ENCODE measurements around the gene NUDCD3. TPM values are rescaled to one million over a fixed set of nuclear protein-coding genes. Genes with fewer than 3 reads are reported as not detected.

The NUDCD3 gene
- total RNA-seq, 1 experiment from 2014 or later, result 71.9 TPM

DNA sequence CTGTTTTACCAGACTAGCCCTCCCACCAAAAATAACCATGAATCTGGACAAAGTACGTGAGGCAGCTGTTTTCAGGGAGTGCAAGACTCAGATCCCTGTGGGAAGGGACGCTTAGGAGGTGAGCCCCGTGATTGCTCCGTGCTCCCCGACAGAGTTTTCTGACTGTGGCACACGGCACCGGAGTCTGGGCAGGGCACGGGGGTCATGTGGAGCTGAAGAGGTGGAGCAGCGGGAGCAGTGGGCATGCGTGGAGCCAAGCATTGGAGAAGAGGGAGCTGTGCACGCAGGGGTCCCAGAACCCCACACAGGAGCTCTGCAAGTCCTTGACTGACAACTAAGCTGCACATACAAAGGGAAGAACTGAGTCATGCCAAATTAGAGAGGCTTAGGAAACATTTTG is 154.0 kb downstream of the NUDCD3 start:
- TF ChIP-seq, protein P1, sequence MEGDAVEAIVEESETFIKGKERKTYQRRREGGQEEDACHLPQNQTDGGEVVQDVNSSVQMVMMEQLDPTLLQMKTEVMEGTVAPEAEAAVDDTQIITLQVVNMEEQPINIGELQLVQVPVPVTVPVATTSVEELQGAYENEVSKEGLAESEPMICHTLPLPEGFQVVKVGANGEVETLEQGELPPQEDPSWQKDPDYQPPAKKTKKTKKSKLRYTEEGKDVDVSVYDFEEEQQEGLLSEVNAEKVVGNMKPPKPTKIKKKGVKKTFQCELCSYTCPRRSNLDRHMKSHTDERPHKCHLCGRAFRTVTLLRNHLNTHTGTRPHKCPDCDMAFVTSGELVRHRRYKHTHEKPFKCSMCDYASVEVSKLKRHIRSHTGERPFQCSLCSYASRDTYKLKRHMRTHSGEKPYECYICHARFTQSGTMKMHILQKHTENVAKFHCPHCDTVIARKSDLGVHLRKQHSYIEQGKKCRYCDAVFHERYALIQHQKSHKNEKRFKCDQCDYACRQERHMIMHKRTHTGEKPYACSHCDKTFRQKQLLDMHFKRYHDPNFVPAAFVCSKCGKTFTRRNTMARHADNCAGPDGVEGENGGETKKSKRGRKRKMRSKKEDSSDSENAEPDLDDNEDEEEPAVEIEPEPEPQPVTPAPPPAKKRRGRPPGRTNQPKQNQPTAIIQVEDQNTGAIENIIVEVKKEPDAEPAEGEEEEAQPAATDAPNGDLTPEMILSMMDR (conservative IDR thresholded peaks at IDR 0.05), result no peak
- H3K27ac ChIP-seq (ENCODE audit: insufficient read length, low read depth, low read length), result no peak overlapping the region
- no peak overlapping the region for H2BK5ac ChIP-seq (ENCODE audit: insufficient read length, low read length)
- DNase-seq, result no peak
- Mint-ChIP-seq H3K36me3 (ENCODE audit: insufficient read depth in 1 of 3, low read depth in 3 of 3) (no peaks in the 10 kb centered on the region), H3K9me3 (no peaks in the 10 kb centered on the region), H3K4me3 (no peak overlapping the region), H3K4me1 (peaks cover 5 to 6% of the 10 kb centered on the region in 2 experiments; a peak in 3 of 4 replicates), H3K27ac (no peak overlapping the region), H3K27me3 (ENCODE audit: low read depth) (peaks cover 24% of the 10 kb centered on the region; the same call in 1 of the 2 replicates)
- WGBS (ENCODE audit: extremely low coverage, insufficient read length, low lambda C conversion rate), result no CpG with 5 or more reads among the region's 11 CpGs
- H3K79me2 ChIP-seq (ENCODE audit: insufficient read depth, low read length), result no peaks in the 10 kb centered on the region
- no peak overlapping the region for H2BK12ac ChIP-seq (ENCODE audit: insufficient read length, low read depth, low read length)
- H2BK20ac ChIP-seq (ENCODE audit: low read depth, low read length, poor library complexity, severe bottlenecking), result no peak overlapping the region
- no peak overlapping the region for H3K4ac ChIP-seq (ENCODE audit: low read depth, low read length)
- H4K20me1 ChIP-seq (ENCODE audit: control insufficient read depth, insufficient read depth, insufficient read length), result no peaks in the 10 kb centered on the region
- H3K14ac ChIP-seq (ENCODE audit: insufficient read depth, low read length), result no peak overlapping the region
- no peaks in the 10 kb centered on the region for H3K27me3 ChIP-seq (ENCODE audit: insufficient read depth, low read length)
- no peaks in the 10 kb centered on the region for H3K4me1 ChIP-seq (ENCODE audit: insufficient read depth, low read length)
- no peak overlapping the region for H3K9ac ChIP-seq (ENCODE audit: extremely low read depth, insufficient read length, low read length)
- no peak overlapping the region for H3K56ac ChIP-seq (ENCODE audit: insufficient read length, low read depth, low read length)
- H3K79me1 ChIP-seq (ENCODE audit: insufficient read depth, low read depth, low read length, poor library complexity, severe bottlenecking), result no peaks in the 10 kb centered on the region
- no peaks in the 10 kb centered on the region for H3K9me3 ChIP-seq (ENCODE audit: control insufficient read depth, low read depth, low read length)
- H2BK15ac ChIP-seq (ENCODE audit: low read depth, low read length), result no peak overlapping the region
- H3K23ac ChIP-seq (ENCODE audit: insufficient read length, low read depth, low read length), result no peak overlapping the region
- H3K4me2 ChIP-seq (ENCODE audit: insufficient read depth, insufficient read length, low read length), result no peak overlapping the region
- no peak overlapping the region for H4K5ac ChIP-seq (ENCODE audit: insufficient read length, low read depth, low read length)
- H2AFZ ChIP-seq (ENCODE audit: low read length), result no peak overlapping the region
- no peak overlapping the region for H4K8ac ChIP-seq (replicated peaks; ENCODE audit: insufficient read length, low read depth, low read length)
- no peak overlapping the region for H3T11ph ChIP-seq (ENCODE audit: low read length)
- H4K91ac ChIP-seq (ENCODE audit: insufficient read length, low read depth, low read length), result no peak overlapping the region
- no peak overlapping the region for H3K18ac ChIP-seq (ENCODE audit: insufficient read length, low read depth, low read length)
- no peak overlapping the region for H2BK120ac ChIP-seq (ENCODE audit: low read depth, low read length, poor library complexity, severe bottlenecking)
- H3K23me2 ChIP-seq (ENCODE audit: insufficient read length, low read depth, low read length, poor library complexity, severe bottlenecking), result no peaks in the 10 kb centered on the region
- H2AK5ac ChIP-seq (ENCODE audit: insufficient read length, low read length), result no peak overlapping the region

Data from H9 (cell line).